GM18508 (cell line): Measurements from ENCODE around the gene RAP1GAP2.
"Not testable (repeated sequence)": the region's sequence is repeated elsewhere in the genome, so short reads cannot be mapped to it uniquely, and the experiment has no call there.

Experiments
- ATAC-seq: cut with Tn5 transposase; IDR thresholded peaks from one replicate; pipeline ENCODE4 v1.9.1; 2021; ENCODE audit warnings: moderate number of reproducible peaks; ENCODE audit not compliant: insufficient read depth, unreplicated experiment

The RAP1GAP2 gene

DNA sequence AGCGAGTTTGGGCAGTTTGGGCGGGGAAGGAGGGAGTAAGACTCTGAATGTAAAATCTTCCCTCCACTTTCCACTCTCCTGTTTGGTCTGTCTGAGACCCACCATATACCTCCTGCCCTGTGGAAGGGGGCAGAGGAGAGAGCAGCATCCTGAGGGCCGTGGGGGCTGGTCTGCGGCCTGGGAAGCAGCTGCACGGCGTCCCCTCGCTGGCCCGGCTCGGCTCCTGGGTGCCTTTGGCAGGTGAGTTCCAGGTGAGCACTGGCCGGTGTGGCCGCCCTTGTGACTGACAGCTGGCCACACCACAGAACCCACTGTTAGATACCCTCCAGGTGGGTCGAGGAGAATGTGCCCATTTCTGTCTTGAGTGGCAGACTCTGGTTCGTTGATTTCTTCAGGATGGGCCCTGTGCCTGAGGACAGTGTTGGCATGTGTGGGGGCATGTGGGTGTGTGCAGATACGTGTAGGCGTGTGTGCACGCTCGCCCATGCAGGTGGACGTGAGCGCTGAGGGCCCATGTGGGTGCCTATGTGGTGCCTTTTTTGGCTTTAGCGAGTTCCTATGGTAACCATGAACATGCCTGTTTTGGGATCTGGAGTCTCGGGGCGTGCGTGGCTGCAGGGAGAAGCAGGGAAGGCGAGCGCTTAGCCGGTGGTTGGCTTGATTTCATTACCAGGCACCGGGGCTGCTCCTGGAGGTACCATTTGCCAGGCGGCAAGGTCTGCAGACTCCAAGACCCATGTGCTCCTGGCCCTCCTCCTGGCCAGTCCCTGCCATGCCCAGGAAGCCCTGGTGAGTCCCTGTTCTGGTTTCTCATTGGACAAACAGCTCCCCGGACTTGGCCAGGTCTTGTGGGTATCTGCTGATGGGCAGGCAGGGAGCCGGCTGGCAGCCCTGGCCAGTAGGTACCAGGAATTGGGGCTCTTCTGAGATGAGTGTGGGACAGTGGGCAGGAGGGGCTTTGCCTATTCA, 12.4 kb downstream of the RAP1GAP2 start:
- no peak for ATAC-seq

DNA sequence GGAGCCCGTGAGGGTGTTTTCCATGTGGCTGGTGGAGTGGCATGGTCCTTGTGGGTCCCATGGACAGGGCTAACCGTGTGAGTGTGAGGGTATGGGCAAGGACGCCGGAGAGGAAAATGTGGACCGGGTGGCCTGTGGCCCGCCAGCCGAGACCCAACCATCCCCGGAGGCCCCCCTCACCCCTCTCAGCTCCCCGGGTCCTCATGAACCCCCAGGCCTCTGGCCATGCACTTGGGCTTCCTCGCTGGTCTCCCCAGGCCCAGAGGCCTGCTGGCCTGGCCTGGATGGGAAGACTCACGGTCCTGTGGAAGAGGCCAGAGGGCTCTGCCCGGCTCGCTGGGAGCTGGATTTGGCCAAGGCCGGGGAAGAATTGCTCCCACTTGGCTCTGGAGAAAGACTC, 13.1 kb downstream of the RAP1GAP2 start:
- no peak for ATAC-seq

- ATAC-seq = no peak
These were observed 17.8 kb downstream of the RAP1GAP2 start for GRCh38 chr17:2814049-2814448.

GRCh38 chr17:2814481-2815341, 18.5 kb downstream of the RAP1GAP2 start:
- ATAC-seq = no peak

- ATAC-seq = no peak
These were observed 19.5 kb downstream of the RAP1GAP2 start for GRCh38 chr17:2815781-2816185.

DNA sequence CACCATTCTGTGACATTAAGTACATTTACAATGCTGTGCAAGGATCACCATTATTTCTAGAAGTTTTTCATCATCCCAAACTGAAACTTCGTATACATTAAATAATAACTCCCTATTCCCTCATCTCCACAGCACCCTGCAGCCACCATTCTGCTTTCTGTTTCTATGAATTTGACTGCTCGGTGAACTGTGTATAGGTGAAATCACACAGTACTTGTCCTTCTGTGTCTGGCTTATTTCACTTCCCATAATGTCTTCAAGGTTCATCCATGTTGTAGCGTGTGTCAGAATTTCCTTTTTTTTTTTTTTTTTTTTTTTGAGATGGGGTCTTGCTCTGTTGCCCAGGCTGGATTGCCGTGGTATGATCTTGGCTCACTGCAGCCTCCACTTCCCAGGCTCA, 20.4 kb downstream of the RAP1GAP2 start:
- no peak for ATAC-seq

- ATAC-seq = not testable (repeated sequence)
These were observed 23.1 kb downstream of the RAP1GAP2 start for GRCh38 chr17:2819294-2819693.

- ATAC-seq = no peak
These were observed 23.8 kb downstream of the RAP1GAP2 start for GRCh38 chr17:2819921-2820501.

GRCh38 chr17:2821868-2822267, 25.6 kb downstream of the RAP1GAP2 start:
- ATAC-seq = no peak

GRCh38 chr17:2822358-2822757, 26.1 kb downstream of the RAP1GAP2 start:
- ATAC-seq = no peak

GRCh38 chr17:2825253-2825970, 29.2 kb downstream of the RAP1GAP2 start:
- ATAC-seq = no peak

- ATAC-seq = no peak
These were observed 32.3 kb downstream of the RAP1GAP2 start for GRCh38 chr17:2828397-2829038.

GRCh38 chr17:2830678-2831077, 34.4 kb downstream of the RAP1GAP2 start:
- no peak for ATAC-seq

DNA sequence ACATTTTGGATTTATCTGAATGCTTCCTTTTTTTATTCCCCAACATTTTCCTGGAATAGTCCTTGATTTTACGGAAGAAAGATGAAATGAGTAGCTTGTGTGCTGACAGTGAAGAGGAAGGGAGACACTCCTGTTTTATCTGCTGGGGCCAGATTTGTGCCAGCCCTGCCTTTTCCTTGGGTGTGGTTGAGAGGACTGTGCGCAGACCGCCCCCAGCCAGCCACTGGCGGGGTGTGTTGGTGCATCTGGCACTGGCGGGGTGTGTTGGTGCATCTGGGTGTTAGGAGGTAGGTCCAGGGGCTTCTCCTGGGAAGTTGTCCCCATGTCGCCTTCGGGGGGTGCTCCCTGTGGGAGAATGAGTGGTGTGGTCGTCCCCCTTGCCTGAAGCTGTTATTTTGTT, 39.5 kb downstream of the RAP1GAP2 start:
- no peak for ATAC-seq

DNA sequence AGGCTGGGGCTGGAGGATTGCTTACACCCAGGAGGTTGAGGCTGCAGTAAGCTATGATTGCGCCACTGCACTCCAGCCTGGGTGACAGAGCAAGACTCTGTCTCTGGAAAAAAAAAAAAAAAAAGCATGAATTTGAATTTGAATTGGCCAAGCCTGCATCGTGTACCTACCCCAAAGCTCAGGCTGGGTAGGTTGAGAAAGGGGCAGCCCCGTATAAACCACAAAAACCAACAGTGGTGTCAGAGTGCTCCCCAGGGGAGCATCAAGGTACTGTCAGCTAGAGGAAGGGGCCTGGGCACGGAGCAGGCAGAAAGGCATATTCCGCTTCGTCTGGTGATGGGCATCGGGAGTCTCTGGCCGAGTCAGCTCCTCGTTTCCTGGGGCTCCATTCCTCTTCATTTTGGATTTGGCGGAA, 40.9 kb downstream of the RAP1GAP2 start:
- ATAC-seq = no peak

DNA sequence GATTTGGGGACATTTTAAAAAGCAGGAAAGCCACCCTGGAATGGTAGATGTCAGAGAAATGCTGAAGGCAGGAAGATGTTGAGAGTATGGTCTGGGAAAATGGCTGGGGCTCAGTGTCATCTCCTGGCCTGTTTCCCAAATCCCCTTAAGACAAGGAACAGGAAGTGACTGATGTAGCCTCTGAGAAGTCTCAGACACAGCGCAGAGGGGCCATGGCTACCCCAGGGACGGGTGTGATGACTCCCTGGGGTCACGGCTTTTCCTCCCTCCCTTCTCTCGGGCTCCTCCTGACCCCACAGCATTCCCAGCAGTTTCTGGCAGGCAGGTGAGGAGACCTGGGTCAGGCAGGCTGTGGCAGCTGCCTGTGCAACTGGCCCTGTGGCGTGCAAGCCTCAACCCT, 45.4 kb downstream of the RAP1GAP2 start:
- ATAC-seq = no peak

DNA sequence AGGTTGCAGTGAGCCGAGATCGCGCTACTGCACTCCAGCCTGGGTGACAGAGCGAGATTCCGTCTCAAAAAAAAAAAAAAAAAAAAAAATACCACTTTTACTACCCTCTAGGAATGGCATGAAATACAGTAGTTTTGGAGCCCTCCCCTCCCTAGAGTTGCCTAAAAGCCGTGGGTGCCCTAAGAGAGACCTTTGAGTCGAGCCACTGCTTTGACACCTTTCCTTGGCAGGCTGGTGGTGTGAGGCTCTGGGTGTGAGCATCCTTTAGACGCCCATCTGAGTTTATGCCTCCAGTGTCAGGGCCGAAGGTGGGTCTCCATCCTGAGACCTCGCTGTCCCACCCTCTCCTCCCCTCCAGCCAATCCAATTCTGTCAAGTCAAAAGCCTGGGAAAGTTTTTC, 46.2 kb downstream of the RAP1GAP2 start:
- ATAC-seq = no peak

- ATAC-seq = no peak
These were observed 48.2 kb downstream of the RAP1GAP2 start for GRCh38 chr17:2844416-2844815.
